Left lobe of liver (tissue), 2 donors: ENCODE data around the gene CEACAM20. TPM values are rescaled to one million over a fixed set of nuclear protein-coding genes. Genes with fewer than 3 reads are reported as not detected.
"Not testable (repeated sequence)": the region's sequence is repeated elsewhere in the genome, so short reads cannot be mapped to it uniquely, and the experiment has no call there.

Source experiments
- ATAC-seq: fragments of 200-7000 bp; cut with Tn5 transposase; one replicate; pipeline ENCODE4 v1.9.1; 2020; ENCODE audit warnings: mild to moderate bottlenecking, moderate library complexity
- DNase-seq: peaks from one replicate; pipeline ENCODE4 v3.0.0-alpha.2; 2020; ENCODE audit warnings: low spot score
- total RNA-seq: library from RNA; stranded (reverse); gene quantifications from one replicate; pipeline ENCODE4 v1.2.1, GENCODE V29; 2021
- donor health status: DM: no; HTN: no; CAD: no; lungs with moderate emphysema.
- donor health status: DM: no; HTN: yes; CAD: no.

CEACAM20 gene
- total RNA-seq: not detected

DNA sequence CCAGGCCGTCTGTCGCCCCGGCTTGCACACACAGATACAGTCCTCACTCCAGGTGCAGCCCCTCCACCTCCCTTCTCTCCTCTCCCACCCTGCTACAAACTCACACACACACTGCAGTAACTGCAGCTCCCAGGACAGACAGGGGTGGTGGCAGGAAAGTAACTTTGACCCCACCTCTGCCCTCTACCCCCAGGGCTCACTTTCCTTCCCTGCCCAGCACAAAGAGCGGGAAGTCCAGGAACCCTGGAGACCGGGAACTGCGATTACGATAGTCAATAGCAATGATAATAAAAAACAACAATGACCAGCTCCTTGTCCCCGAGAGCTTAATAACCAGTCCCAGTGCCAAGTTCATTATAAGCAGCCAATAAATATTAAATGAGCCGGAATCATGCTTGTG, at the start of gene CEACAM20:
Gene CEACAM20, minus strand, starts transcription at position 140 of the 400 bp plus-strand sequence. CDS start 166 bp downstream, outside the sequence.
- no peak for ATAC-seq

DNA sequence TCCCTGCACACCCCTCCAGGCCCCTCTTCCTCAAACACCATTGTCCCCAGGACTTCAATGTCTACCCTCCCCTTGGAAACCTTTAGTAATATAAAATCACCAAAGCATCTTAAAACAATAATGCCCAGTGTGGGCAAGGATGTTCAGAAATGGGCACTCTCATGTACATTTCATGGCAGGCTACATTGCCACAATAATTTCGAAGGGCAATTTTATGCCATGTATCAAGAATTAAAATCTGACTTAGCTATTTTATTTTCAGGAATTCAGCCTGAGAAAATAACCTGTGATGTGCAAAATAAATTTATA, 48.0 kb upstream of the CEACAM20 start:
- ATAC-seq (no peak), DNase-seq (no peak)

More for the DNA sequence above, at the start of gene CEACAM20:
- no peak for DNase-seq

GRCh38 chr19:44576843-44577565, 47.5 kb upstream of the CEACAM20 start:
- DNase-seq: no peak
- peak; percentile 92 for ATAC-seq

DNA sequence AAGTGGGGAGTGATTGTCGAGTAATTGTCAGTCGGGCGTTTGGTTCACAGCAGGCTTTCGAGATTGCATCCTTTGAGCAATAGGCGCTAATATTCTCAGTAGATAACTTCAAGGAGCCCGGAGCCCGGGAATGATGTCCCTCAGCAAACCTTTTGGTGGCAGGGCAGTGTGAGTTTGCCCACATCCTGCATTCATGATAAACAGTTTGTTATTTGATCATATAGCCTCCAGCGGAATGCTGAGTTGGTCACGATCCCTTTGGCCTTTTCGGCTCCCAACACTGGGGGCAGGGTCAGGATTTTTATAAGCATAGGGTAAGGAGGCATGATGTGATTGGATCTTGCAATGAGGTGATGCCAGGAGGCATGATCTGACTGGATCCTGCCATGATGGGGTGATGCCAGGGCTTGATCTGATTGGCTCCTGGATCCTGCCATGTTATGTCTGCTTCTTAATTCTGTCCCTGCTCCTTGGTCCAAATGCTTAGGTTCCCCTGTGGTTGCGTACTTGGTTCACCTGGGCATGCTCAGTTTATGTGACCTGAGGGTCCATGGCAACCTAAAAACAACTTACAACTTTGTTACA, 45.7 kb upstream of the CEACAM20 start:
- DNase-seq: no peak
- ATAC-seq: no peak

- DNase-seq (no peak), ATAC-seq (no peak)
These were observed 44.9 kb upstream of the CEACAM20 start for GRCh38 chr19:44574186-44574950.

DNA sequence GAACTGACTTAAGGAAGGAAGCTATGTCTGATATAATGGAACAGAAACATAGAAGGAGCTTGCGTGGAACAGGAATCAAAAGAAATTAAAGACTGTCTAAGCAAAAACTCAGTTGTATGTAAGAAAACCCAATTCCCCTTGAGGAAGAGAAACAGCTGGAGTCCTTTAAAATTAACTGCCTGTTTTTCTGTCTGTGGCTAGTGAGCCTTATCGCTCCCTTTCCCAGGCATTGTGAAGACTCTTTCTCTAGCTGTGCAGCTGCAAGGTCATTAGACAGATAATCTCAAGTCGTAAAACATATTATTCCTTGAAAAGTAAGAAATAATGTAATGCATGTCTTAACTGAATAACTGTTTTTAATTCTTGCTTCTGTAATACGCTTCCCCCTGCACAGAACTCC, 44.2 kb upstream of the CEACAM20 start:
- ATAC-seq (no peak), DNase-seq (no peak)

GRCh38 chr19:44573183-44573582, 43.7 kb upstream of the CEACAM20 start:
- ATAC-seq: no peak
- DNase-seq: no peak

DNA sequence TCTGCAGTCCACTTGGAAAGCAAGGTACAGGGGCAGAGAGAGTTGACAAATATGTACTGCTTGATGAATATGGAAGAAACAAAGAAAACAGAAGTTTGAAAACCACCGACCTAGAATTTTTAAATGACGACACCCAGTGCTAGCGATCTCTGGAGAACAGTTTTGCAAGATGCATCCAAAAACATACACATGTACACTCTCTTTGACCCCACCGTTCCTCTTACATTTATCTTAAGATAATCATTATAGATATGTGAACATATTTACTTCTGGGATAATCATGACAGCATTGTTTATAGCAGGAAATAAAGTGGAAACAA, 43.1 kb upstream of the CEACAM20 start:
- ATAC-seq (no peak), DNase-seq (no peak)

GRCh38 chr19:44571830-44572580, 42.5 kb upstream of the CEACAM20 start:
- ATAC-seq: peak; percentile 52
- DNase-seq: peak; percentile 55

- DNase-seq: peak; percentile 72
- peak; percentile 87 for ATAC-seq
These were observed 41.7 kb upstream of the CEACAM20 start for GRCh38 chr19:44570984-44571684.

DNA sequence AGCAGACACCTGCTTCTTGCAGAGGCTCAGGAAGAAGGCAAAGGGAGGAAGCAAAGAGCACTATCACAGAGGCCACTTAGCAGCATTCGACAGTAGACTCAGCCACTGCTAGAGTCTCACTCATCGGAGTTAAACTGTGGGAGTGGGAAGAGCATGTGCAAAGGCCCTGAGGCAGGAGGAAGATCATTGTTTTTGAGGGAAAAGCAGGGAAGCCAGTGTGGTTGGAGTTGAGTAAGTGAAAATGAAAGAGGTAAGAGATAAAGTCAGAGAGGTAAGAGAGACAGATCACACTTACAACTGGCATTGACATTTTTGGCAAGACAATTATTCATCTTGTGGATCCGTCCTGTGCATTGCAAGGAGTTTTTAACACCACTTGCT, 41.1 kb upstream of the CEACAM20 start:
- ATAC-seq: no peak
- no peak for DNase-seq

- ATAC-seq: no peak
- DNase-seq: no peak
These were observed 38.3 kb upstream of the CEACAM20 start for GRCh38 chr19:44567745-44568144.

- ATAC-seq (no peak), DNase-seq (no peak)
These were observed 37.5 kb upstream of the CEACAM20 start for GRCh38 chr19:44566984-44567383.

- not testable (repeated sequence) for ATAC-seq, DNase-seq
These were observed 33.7 kb upstream of the CEACAM20 start for GRCh38 chr19:44563086-44563655.

DNA sequence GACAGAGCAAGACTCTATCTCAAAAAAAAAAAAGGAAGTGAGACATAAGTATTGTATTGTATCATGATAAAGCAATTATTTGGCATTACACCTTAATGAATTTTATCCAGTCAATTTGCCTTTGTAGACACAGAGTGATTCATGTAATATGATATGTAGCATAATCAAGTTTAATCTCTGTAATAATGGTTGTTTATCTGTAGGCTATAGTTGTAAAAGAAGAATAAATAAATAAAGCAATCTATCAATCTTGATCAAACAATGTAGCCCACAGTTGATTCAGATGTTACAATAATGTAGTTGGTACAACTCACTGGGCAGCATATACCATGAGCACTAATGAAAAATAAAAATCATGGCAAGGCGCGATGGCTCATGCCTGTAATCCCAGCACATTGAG, 28.5 kb upstream of the CEACAM20 start:
- DNase-seq: no peak
- no peak for ATAC-seq

GRCh38 chr19:44554641-44555246, 25.3 kb upstream of the CEACAM20 start:
- ATAC-seq: no peak
- DNase-seq: no peak

- no peak for DNase-seq
- ATAC-seq: no peak
These were observed 24.1 kb upstream of the CEACAM20 start for GRCh38 chr19:44553478-44554171.

- no peak for DNase-seq
- peak; percentile 80 for ATAC-seq
These were observed 22.8 kb upstream of the CEACAM20 start for GRCh38 chr19:44552324-44552723.

- DNase-seq (no peak), ATAC-seq (no peak)
These were observed 22.4 kb upstream of the CEACAM20 start for GRCh38 chr19:44551850-44552249.
